K562 (cell line): ENCODE results near the gene ARF4. TPM values are rescaled to one million over a fixed set of nuclear protein-coding genes. Genes with fewer than 3 reads are reported as not detected.
A peak's percentile ranks its signal among the peaks of the same experiment; 100 is the strongest.

Experiments used
- FIP1L1 ChIP-seq: fragments of 200-400 bp; formaldehyde crosslinking; IDR thresholded peaks from 2 replicates; pipeline ENCODE4 v1.6.1; 2018; ENCODE audit warnings: mild to moderate bottlenecking, low read depth, low read length; ENCODE audit not compliant: poor library complexity, severe bottlenecking
- FOXK1 ChIP-seq: sonication (generic); formaldehyde crosslinking; IDR thresholded peaks from 2 replicates; pipeline ENCODE4 v1.8.0; 2022; ENCODE audit warnings: missing genetic modification reagents, mild to moderate bottlenecking, borderline replicate concordance
- NFE2 ChIP-seq: IDR thresholded peaks from 2 replicates; pipeline ENCODE4 v1.6.1; 2014; ENCODE audit warnings: antibody characterized with exemption, low read depth
- SIN3A ChIP-seq, 2 experiments: fragments of 150-350 bp in 1 of 2; IDR thresholded peaks; 2 replicates each; pipeline ENCODE4 v1.6.1; 2011 to 2016; ENCODE audit warnings: borderline replicate concordance in 2 of 2, low read depth in 2 of 2, low read length in 2 of 2, mild to moderate bottlenecking in 2 of 2, moderate library complexity in 2 of 2; ENCODE audit not compliant: control insufficient read depth in 1 of 2
- TCF7 ChIP-seq: sonication (generic); IDR thresholded peaks from 2 replicates; pipeline ENCODE4 v1.6.1; 2016; ENCODE audit warnings: antibody characterized with exemption, borderline replicate concordance
- TRIM24 ChIP-seq, 2 experiments: fragments of 450-650 bp; IDR thresholded peaks; 2 replicates each; pipeline ENCODE4 v1.6.1; 2016
- UBTF ChIP-seq, 2 experiments: IDR thresholded peaks; 2 replicates each; pipeline ENCODE4 v1.6.1; 2012; ENCODE audit warnings: improper control_type of control experiment in 2 of 2, low read depth in 2 of 2, low read length in 2 of 2, borderline replicate concordance in 1 of 2
- ZBED1 ChIP-seq: IDR thresholded peaks from 2 replicates; pipeline ENCODE4 v1.6.1; 2014
- ZKSCAN1 ChIP-seq: fragments of 150-350 bp; IDR thresholded peaks from 2 replicates; pipeline ENCODE4 v1.6.1; 2016; ENCODE audit warnings: low read depth, low read length
- ZNF212 ChIP-seq: fragments of 450-650 bp; formaldehyde crosslinking; IDR thresholded peaks from 2 replicates; pipeline ENCODE4 v1.4.0; 2020; ENCODE audit warnings: mild to moderate bottlenecking
- ZNF431 ChIP-seq: sonication (generic); formaldehyde crosslinking; IDR thresholded peaks from 2 replicates; pipeline ENCODE4 v1.8.0; 2022; ENCODE audit warnings: mild to moderate bottlenecking, missing genetic modification reagents
- ZNF589 ChIP-seq: fragments of 200-800 bp; sonication (Bioruptor generic); IDR thresholded peaks from 2 replicates; pipeline ENCODE4 v1.6.1; 2016; ENCODE audit warnings: low read depth, missing genetic modification characterization, missing compliant biosample characterization
- polyA plus RNA-seq, 8 experiments: library from polyadenylated mRNA; depleted of rRNA in 4 of 8; stranded (reverse) in 5 of 8; unstranded in 3 of 8; fragments of >200 nt; fragmentation: Nextera tagmentation in 2 of 8; fragmentation: Illumina TruSeq in 1 of 8; extraction: Ambion mirVana in 2 of 8; extraction: Trizol in 1 of 8; gene quantifications; 2 replicates each; pipeline versions ENCODE4 v1.2.1 to v1.2.3, GENCODE V29; 2011 to 2014; ENCODE audit warnings: inconsistent platforms in 1 of 8, missing spikeins in 1 of 8
- total RNA-seq, 7 experiments: library from RNA; depleted of rRNA in 6 of 7; stranded (reverse); fragments of >200 nt in 6 of 7; fragmentation: Illumina TruSeq in 2 of 7; extraction: Trizol in 2 of 7; gene quantifications; 2 replicates each; pipeline versions ENCODE4 v1.2.1 to v1.2.3, GENCODE V29; 2011 to 2021; ENCODE audit warnings: low replicate concordance in 1 of 7
- TF ChIP-seq, protein P1 (sequence below): sonication (generic); formaldehyde crosslinking; IDR thresholded peaks from 2 replicates; pipeline ENCODE4 v1.8.0; 2023; ENCODE audit warnings: mild to moderate bottlenecking, missing genetic modification reagents
- TF ChIP-seq, protein P2 (sequence below), 2 experiments: fragments of 450-650 bp; IDR thresholded peaks; 2 replicates each; pipeline ENCODE4 v1.6.1; 2016
- TF ChIP-seq, protein P3 (sequence below): sonication (generic); formaldehyde crosslinking; IDR thresholded peaks from 2 replicates; pipeline ENCODE4 v1.8.1; 2022; ENCODE audit warnings: missing genetic modification reagents
- TF ChIP-seq, protein P4 (sequence below): sonication (generic); formaldehyde crosslinking; IDR thresholded peaks from 2 replicates; pipeline ENCODE4 v1.8.0; 2022; ENCODE audit warnings: missing genetic modification reagents, mild to moderate bottlenecking, borderline replicate concordance

Gene ARF4
- total and polyA plus RNA-seq, 9 of the 15 experiments (the other 6 are each of a cell fraction or from before 2014, with no cell fraction given), result 41.1 to 273 (median 83.8) TPM

- TF ChIP-seq FIP1L1 (no peak), ZNF431 (no peak), NFE2 (no peak), ZNF212 (CRISPR knock-in tag) (no peak), ZKSCAN1 (no peak), TRIM24 (IDR thresholded peaks at IDR 0.05) (no peak), TCF7 (no peak), SIN3A (IDR thresholded peaks at IDR 0.05; ENCODE audit: borderline replicate concordance in 2 of 2, control insufficient read depth in 1 of 2, low read depth in 2 of 2, low read length in 2 of 2) (peak in 1 of 2 experiments; percentile 25; a peak in 1 of 4 replicates), ZNF589 (CRISPR knock-in tag) (0 out of 2 replicates have a peak, but pooled peaks have one; percentile 40), ZBED1 (no peak), FOXK1 (no peak), UBTF (IDR thresholded peaks at IDR 0.05; ENCODE audit: borderline replicate concordance in 1 of 2, low read depth in 2 of 2, low read length in 2 of 2) (peak in 1 of 2 experiments; percentile 91; a peak in 2 of 4 replicates)
- TF ChIP-seq, protein P1, sequence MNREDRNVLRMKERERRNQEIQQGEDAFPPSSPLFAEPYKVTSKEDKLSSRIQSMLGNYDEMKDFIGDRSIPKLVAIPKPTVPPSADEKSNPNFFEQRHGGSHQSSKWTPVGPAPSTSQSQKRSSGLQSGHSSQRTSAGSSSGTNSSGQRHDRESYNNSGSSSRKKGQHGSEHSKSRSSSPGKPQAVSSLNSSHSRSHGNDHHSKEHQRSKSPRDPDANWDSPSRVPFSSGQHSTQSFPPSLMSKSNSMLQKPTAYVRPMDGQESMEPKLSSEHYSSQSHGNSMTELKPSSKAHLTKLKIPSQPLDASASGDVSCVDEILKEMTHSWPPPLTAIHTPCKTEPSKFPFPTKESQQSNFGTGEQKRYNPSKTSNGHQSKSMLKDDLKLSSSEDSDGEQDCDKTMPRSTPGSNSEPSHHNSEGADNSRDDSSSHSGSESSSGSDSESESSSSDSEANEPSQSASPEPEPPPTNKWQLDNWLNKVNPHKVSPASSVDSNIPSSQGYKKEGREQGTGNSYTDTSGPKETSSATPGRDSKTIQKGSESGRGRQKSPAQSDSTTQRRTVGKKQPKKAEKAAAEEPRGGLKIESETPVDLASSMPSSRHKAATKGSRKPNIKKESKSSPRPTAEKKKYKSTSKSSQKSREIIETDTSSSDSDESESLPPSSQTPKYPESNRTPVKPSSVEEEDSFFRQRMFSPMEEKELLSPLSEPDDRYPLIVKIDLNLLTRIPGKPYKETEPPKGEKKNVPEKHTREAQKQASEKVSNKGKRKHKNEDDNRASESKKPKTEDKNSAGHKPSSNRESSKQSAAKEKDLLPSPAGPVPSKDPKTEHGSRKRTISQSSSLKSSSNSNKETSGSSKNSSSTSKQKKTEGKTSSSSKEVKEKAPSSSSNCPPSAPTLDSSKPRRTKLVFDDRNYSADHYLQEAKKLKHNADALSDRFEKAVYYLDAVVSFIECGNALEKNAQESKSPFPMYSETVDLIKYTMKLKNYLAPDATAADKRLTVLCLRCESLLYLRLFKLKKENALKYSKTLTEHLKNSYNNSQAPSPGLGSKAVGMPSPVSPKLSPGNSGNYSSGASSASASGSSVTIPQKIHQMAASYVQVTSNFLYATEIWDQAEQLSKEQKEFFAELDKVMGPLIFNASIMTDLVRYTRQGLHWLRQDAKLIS (CRISPR knock-in tag), result no peak; the same call in 1 of the 2 replicates
- TF ChIP-seq, protein P2, sequence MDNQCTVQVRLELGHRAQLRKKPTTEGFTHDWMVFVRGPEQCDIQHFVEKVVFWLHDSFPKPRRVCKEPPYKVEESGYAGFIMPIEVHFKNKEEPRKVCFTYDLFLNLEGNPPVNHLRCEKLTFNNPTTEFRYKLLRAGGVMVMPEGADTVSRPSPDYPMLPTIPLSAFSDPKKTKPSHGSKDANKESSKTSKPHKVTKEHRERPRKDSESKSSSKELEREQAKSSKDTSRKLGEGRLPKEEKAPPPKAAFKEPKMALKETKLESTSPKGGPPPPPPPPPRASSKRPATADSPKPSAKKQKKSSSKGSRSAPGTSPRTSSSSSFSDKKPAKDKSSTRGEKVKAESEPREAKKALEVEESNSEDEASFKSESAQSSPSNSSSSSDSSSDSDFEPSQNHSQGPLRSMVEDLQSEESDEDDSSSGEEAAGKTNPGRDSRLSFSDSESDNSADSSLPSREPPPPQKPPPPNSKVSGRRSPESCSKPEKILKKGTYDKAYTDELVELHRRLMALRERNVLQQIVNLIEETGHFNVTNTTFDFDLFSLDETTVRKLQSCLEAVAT (IDR thresholded peaks at IDR 0.05), result peak in 1 of 2 experiments; percentile 36; a peak in 1 of 4 replicates
- TF ChIP-seq, protein P3, sequence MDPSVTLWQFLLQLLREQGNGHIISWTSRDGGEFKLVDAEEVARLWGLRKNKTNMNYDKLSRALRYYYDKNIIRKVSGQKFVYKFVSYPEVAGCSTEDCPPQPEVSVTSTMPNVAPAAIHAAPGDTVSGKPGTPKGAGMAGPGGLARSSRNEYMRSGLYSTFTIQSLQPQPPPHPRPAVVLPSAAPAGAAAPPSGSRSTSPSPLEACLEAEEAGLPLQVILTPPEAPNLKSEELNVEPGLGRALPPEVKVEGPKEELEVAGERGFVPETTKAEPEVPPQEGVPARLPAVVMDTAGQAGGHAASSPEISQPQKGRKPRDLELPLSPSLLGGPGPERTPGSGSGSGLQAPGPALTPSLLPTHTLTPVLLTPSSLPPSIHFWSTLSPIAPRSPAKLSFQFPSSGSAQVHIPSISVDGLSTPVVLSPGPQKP (CRISPR knock-in tag), result no peak
- TF ChIP-seq, protein P4, sequence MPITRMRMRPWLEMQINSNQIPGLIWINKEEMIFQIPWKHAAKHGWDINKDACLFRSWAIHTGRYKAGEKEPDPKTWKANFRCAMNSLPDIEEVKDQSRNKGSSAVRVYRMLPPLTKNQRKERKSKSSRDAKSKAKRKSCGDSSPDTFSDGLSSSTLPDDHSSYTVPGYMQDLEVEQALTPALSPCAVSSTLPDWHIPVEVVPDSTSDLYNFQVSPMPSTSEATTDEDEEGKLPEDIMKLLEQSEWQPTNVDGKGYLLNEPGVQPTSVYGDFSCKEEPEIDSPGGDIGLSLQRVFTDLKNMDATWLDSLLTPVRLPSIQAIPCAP (CRISPR knock-in tag), result no peak
Observed at GRCh38 chr3:57596495-57597126, 533 bp downstream of the ARF4 start (continued).
